PC-9 (cell line): ENCODE data around the gene GALNT14.

Experiments
- EZH2 ChIP-seq: fragments of 200-600 bp; sonication (generic); IDR thresholded peaks from 2 replicates; pipeline ENCODE4 v1.8.0; 2017; ENCODE audit warnings: antibody characterized with exemption, low read depth
- TF ChIP-seq, protein P1 (sequence below): fragments of 200-600 bp; sonication (generic); conservative IDR thresholded peaks from 2 replicates; pipeline ENCODE4 v1.6.1; 2017; ENCODE audit warnings: mixed run types, antibody characterized with exemption, mild to moderate bottlenecking, moderate library complexity

DNA sequence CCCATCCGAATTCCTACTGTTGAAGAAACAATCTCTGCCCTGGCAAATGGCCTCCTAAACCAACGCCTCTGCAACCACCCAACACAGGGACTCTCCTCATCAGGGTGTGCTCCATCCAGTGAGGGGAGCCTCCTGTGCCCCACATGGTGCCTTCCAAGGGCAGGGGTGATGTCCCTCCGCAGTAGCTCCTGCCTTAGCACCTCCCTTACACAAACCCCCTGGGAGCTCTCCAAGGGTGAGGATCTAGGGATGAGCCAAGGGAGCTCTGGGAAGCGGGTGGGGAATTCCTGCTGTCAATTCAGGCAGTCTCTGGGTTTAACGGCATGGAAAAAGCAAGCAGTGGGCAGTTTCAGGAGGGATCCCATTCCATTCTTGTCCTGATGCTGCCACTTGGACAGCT lies 3.8 kb downstream of the GALNT14 start:
- TF ChIP-seq, protein P1, sequence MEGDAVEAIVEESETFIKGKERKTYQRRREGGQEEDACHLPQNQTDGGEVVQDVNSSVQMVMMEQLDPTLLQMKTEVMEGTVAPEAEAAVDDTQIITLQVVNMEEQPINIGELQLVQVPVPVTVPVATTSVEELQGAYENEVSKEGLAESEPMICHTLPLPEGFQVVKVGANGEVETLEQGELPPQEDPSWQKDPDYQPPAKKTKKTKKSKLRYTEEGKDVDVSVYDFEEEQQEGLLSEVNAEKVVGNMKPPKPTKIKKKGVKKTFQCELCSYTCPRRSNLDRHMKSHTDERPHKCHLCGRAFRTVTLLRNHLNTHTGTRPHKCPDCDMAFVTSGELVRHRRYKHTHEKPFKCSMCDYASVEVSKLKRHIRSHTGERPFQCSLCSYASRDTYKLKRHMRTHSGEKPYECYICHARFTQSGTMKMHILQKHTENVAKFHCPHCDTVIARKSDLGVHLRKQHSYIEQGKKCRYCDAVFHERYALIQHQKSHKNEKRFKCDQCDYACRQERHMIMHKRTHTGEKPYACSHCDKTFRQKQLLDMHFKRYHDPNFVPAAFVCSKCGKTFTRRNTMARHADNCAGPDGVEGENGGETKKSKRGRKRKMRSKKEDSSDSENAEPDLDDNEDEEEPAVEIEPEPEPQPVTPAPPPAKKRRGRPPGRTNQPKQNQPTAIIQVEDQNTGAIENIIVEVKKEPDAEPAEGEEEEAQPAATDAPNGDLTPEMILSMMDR = no peak
- TF ChIP-seq EZH2 = no peak
